GM15510 (cell line): ENCODE results near the gene ACSBG1.

Source experiments
- POLR2A ChIP-seq: IDR thresholded peaks from 3 replicates; pipeline ENCODE4 v1.6.1; 2011; ENCODE audit warnings: borderline replicate concordance; ENCODE audit not compliant: insufficient read length; ENCODE audit errors: extremely low read depth

ACSBG1 gene, protein sequence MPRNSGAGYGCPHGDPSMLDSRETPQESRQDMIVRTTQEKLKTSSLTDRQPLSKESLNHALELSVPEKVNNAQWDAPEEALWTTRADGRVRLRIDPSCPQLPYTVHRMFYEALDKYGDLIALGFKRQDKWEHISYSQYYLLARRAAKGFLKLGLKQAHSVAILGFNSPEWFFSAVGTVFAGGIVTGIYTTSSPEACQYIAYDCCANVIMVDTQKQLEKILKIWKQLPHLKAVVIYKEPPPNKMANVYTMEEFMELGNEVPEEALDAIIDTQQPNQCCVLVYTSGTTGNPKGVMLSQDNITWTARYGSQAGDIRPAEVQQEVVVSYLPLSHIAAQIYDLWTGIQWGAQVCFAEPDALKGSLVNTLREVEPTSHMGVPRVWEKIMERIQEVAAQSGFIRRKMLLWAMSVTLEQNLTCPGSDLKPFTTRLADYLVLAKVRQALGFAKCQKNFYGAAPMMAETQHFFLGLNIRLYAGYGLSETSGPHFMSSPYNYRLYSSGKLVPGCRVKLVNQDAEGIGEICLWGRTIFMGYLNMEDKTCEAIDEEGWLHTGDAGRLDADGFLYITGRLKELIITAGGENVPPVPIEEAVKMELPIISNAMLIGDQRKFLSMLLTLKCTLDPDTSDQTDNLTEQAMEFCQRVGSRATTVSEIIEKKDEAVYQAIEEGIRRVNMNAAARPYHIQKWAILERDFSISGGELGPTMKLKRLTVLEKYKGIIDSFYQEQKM

DNA sequence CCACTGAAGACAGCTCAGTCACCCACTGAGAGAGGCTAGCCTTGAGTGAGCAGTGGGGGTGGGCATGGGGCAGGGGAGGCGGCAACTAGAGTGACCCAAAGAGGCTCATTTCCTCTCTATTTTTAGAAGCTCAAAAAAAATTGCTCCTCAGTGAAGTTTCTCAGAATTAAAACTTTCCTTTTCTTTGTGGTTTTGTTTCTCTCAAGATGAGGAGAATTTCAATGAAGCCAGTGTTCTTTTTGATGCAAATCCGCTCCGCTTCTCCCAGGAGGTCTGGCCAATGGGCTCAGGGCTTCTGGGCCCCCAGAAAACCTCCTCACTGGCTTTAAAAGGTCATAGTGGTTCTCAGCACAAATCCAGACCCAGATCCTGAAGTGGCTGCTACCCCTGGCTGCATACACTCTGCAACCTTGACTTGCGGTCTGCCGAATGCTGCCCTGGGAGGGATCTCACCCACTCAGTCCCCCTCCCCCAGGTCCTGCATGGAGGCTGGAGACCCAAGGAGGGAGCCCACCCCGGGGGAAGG lies at the start of gene ACSBG1:
ACSBG1 (minus strand) TSS at position 51 of the 526 bp plus-strand sequence. CDS start 64 bp downstream, outside the sequence.
- no peak for TF ChIP-seq POLR2A

DNA sequence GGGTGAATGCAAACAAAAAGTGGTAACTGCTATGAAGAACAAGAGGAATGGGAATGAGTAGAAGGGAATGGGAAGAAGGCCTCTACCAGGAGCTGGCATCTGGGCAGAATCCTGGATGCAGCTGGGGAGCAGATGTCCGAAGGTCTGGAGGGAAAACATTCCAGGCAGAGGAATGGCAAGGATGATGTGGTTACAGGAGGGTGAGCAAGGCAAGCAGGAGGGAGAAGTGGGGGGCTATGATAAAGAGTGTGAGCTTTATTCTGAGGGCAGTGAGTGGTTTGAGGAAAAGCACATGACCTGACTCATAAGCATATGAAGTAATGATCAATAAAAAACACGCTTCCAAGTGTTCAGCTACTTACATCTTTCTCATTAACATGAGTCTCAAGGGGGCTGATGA lies 48.0 kb upstream of the ACSBG1 start:
- no peak for TF ChIP-seq POLR2A

DNA sequence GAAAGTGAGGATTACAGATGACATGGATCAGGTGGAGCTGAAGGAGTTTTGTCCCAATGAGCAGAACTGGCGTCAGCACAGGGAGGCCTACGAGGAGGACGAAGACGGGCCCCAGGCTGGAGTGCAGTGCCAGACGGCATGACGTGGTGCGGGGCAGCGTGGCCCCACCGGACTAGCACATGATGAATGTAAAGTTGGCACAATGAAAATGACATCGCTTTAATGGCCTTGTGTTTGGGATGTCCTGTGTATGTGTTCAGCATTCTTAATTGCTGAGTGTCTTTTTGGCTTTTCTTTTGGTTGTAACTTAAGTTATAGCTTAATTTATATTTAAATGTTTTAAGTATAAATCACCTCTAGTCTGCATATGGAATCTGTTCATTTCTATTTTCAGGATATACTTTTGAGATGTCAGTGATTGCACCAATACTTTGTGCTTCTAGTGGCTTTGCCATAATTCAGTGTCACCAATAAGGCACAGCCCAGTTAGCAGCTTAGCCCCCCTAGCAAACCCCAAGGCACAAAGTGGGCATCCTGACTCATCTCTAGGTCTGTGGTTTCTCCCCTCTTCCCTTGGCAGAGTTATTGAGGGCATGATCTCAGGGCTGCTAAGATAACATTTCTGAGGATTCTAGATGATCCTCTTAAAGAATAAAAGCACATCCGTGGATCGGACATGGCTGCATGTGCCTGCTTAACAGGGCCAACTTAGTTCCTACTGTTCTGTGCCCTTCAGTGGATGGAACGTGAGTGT lies 46.1 kb upstream of the ACSBG1 start:
- no peak for TF ChIP-seq POLR2A

DNA sequence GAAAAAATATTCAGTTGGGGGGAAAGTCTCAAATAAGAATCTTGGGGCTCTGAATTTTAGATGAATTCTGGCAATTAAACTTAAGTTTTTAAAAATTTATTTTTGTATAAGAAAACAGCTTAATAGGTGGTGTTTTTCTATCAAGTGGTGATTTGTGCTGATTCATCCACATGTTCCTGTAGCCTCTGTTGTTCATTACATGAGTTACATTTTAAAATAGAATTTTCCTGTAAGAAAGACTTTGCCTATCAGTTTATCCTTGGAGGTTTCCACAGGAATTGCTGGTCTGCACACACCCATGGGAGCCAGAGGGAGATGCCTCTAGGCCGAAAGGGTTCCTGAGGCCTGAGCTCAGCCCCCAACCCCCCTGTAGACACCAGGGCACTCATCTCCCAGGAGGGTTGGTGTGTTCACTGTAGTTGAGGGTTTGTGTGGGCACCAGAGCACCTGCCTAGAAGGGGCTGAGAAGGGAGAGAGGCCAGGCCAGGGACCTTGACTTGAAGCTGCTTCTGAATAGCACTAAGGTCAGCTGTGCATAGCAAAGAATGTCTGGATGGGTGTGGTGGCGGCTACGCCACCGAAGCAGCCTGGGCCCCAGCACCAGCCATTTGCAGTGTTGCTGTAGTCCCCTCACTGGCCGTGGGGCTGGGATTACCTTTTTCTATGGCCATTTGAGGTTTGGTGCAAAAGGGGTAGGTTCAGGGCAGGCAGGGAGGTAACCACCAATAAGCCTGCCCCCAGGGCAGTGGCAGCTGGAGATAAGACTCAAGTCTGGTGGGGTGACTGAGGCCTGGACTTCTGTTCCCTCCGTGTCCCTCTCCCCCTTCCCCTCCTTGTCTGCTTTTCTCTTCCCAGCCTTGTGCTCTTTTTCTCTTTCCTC lies 41.9 kb upstream of the ACSBG1 start:
- TF ChIP-seq POLR2A = no peak

DNA sequence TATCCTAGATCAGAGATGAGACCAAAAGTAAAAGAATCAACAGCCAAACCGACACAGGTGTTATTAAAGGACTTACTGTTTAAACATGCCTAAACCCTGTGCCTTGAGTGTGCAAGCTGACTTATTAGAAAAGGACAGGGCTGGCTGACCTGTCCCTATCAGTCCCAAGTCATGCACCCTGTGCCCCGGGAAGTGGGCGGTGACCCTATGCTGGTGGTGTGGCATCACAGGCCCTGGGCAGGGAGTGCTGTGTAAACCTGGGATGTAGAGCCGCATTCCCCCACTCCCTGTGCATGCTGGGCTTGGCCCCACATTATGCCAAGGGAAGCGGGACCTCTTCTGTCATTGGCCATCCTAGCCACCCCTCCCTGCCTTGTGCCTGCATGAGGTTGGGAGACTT lies 40.6 kb upstream of the ACSBG1 start:
- TF ChIP-seq POLR2A = no peak

DNA sequence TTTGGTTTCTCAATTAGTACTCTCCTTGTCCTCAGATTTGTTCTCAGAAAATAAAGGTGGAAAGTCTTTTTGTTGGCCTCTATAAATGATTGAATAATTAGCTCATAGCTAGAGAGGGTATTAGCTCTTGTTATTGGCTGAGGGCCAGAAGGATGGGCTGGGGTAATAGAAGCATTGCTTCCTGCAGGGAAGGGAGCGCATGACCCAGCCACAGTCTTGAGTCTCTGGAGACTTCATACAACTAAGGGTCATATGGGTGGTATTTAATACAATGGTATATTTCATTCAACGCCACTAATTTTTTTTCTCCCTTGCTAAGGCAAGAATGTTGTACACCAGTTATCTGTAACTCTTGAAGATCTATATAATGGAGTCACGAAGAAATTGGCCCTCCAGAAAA lies 38.4 kb upstream of the ACSBG1 start:
- no peak for TF ChIP-seq POLR2A

DNA sequence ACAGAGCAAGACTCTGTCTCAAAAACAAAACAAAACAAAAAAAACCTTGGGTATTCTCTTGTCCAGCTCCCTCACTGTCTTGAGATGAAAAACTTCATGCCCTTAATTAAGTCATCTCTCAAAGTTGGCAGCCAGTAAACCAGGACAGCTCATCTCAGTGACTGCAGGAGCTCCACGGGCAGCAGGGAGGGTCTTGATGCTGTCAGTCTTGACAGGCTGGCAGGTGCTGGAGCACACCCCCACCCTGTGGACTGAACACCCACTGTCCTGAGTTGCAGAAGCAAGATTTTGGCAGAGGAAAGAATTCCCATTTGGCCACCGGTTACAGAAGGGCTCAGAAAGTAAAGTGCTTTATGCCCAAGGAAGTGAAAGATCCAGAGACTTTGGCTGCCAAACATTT lies 38.0 kb upstream of the ACSBG1 start:
- TF ChIP-seq POLR2A = no peak

DNA sequence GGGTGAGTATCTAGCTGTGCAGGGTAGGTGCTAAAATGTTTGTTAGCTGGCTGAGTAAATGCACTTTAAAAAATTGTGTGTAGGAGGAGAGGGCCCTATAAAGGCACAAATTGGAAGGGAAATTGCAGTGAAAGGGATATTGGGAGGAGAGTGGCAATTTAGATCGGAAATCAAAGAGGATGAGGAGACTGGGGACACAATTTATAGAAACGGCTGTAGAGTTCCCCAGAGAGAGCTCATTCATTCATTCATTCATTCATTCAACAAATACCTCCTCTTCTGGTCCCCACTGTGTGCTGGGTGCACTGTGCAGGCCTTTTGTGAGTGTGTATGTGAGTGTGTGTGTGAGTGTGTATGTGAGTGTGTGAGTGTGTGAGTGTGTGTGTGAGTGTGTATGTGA lies 32.4 kb upstream of the ACSBG1 start:
- no peak for TF ChIP-seq POLR2A

DNA sequence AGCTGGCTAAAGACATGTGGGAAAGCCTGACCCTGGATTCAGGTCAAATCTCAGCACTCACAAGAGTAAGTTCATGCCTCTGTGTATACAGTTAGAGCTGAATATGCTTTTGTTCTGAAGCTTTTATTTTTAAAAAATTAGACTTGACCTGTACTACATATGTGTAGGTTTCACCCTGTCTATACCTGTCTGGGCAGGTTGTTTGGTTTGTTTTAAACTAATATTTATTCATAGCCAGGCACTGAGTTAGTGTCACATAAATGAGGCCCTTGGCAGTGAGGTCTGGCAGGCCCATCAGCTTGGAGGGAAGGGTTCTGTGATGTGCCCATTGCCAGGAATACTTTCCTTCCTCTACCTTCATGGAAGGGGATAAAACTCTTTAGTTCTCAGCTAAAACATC lies 31.9 kb upstream of the ACSBG1 start:
- no peak for TF ChIP-seq POLR2A

DNA sequence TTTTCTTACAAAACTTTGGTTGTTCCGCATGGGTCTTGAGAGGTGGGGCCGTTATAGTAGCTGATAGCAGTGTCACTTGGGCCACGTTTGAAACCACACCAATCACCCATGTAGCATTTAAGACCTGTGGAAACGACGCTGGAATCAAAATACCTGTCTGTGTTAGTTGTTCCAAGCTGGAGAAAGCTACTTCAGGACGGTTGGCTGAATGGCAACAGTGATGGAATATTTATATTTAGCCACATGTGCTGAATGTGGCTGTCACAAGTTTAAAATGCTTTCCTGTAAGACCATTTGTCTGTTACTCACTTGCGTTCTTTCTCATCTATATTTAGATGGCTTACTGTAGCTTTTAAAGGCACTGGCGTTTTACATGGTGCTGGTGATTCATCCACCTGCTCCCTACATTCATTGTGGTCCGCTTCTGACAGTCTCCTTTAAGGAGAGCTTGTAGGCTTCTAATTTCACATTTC lies 31.4 kb upstream of the ACSBG1 start:
- no peak for TF ChIP-seq POLR2A

DNA sequence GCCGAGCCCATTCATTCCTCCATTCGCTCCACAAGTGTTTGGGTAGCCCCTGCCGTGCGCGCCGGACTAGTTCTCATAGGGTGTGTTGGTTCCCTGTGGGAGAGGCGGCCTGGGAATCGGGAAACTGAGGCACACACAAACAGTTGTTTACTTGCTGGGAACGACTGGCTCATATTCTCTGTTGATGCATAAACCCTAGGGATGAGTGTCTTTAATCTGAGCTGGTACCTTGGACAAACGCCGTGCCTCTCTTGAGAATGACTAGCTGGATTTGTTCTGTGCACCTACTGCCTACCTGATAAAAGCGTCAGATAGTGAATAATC lies 30.7 kb upstream of the ACSBG1 start:
- TF ChIP-seq POLR2A = no peak

DNA sequence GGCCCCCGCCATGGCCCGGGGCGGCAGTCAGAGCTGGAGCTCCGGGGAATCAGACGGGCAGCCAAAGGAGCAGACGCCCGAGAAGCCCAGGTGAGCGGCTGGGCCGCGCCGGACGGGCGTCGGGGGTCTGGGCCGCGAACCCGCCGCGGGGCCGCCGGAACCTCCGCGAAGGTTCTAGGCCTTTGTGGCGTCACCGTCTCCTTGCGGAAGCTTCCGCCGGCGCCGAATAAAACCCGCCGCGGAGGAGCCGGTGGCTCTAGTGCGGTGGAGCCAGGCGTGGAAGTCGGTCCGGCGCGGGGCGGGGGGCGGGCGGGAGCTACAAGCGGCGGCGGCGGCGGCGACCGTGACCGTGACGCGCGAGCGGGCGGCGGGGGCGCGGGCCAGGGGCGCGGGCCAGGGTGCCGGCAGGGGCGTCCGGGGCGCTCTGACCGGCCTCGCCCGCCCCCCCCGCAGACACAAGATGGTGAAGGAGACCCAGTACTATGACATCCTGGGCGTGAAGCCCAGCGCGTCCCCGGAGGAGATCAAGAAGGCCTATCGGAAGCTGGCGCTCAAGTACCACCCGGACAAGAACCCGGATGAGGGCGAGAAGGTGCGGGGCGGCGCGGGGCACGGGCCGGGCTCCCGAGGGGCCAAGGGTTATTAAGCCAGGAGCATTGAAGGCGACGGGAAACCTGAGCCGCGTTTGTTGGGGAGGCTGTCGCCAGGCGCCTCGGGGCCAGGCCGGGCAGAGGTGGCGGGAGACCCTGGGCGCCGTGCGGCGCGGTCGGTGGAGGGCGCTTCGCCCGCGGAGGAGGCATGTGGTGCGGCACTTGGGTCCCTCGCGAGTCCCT lies 30.2 kb upstream of the ACSBG1 start, which contains the start of gene DNAJA4:
DNAJA4 (plus strand) TSS at position 259 of the 833 bp plus-strand sequence; CDS start at position 461, 202 bp downstream.
- peak; percentile 25 for TF ChIP-seq POLR2A

DNA sequence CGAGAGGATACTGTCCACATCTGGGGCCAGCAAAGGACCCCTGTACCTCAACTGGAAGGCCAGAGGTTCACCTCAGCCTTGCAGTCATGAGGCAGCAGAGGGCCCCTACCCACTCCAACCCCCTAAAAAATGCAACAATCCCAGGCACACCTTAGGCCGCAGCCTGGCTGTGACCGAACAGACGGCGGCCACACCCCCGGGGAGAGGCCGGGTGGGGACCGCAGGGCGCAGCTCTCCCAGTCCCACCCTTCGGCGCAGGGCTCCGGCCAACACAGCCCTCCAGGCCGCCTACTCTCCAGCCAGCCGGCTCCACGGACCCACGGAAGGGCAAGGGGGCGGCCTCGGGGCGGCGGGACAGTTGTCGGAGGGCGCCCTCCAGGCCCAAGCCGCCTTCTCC lies 29.5 kb upstream of the ACSBG1 start:
- TF ChIP-seq POLR2A = no peak
